Sigmoid colon (tissue), 7 donors: Measurements from ENCODE around the gene CATSPER4. TPM values are rescaled to one million over a fixed set of nuclear protein-coding genes. Genes with fewer than 3 reads are reported as not detected.
A peak's percentile ranks its signal among the peaks of the same experiment; 100 is the strongest.

Source experiments
- DNase-seq: peaks from one replicate; pipeline ENCODE4 v3.0.0-alpha.2; 2019
- H3K27ac ChIP-seq, 4 donors: fragments of 200-600 bp; sonication (generic); one replicate each; pipeline ENCODE4 v1.5.1; 2016 to 2019; ENCODE audit warnings: mild to moderate bottlenecking in 1 of 4
- H3K27me3 ChIP-seq, 3 donors: fragments of 200-600 bp; sonication (generic); one replicate each; pipeline ENCODE4 v1.5.1; 2019; ENCODE audit warnings: mild to moderate bottlenecking in 1 of 3
- H3K36me3 ChIP-seq, 4 donors: fragments of 200-600 bp; sonication (generic); one replicate each; pipeline ENCODE4 v1.5.1; 2016 to 2019
- H3K4me1 ChIP-seq, 4 donors: fragments of 200-600 bp; sonication (generic); one replicate each; pipeline ENCODE4 v1.5.1; 2017 to 2019
- H3K4me3 ChIP-seq, 4 donors: fragments of 200-600 bp; sonication (generic); one replicate each; pipeline ENCODE4 v1.5.1; 2017 to 2019; ENCODE audit warnings: mild to moderate bottlenecking in 2 of 4, moderate library complexity in 1 of 4
- H3K9me3 ChIP-seq, 4 donors: fragments of 200-600 bp in 3 of 4; sonication (generic) in 3 of 4; one replicate each; pipeline versions ENCODE4 v1.5.1 to v1.6.1; 2013 to 2019
- EP300 ChIP-seq, 4 donors: sonication (generic); formaldehyde crosslinking; IDR thresholded peaks; one replicate each; pipeline ENCODE4 v1.6.1; 2017; ENCODE audit warnings: antibody characterized with exemption in 4 of 4
- POLR2A ChIP-seq, 2 donors: fragments of 450-650 bp; IDR thresholded peaks; one replicate each; pipeline ENCODE4 v1.6.1; 2016; ENCODE audit warnings: antibody characterized with exemption in 2 of 2, mild to moderate bottlenecking in 2 of 2, moderate library complexity in 2 of 2
- POLR2AphosphoS5 ChIP-seq, 4 donors: sonication (generic); formaldehyde crosslinking; IDR thresholded peaks; one replicate each; pipeline ENCODE4 v1.6.1; 2017; ENCODE audit warnings: antibody characterized with exemption in 4 of 4
- WGBS, 2 donors: extraction: QIAGEN DNeasy Blood & Tissue Kit; methylation state at CpG; one replicate each; pipeline ENCODE4 v1.1.7; 2013; 5-methylcytosine and 5-hydroxymethylcytosine counted together
- intact Hi-C: fragments of 100-400 bp; cut with DNase I; formaldehyde crosslinking; loops from one replicate; pipeline ENCODE4 v1.15.1; 2023
- polyA plus RNA-seq, 3 donors: library from polyadenylated mRNA; stranded (reverse); fragments of 200-250 nt; gene quantifications; one replicate each; pipeline ENCODE4 v1.2.3, GENCODE V29; 2013
- total RNA-seq, 4 donors: library from RNA; depleted of rRNA; stranded (reverse); fragments of >200 nt; gene quantifications; one replicate each; pipeline ENCODE4 v1.1.0, GENCODE V29; 2016
- TF ChIP-seq, protein P1 (sequence below), 4 experiments: fragments of 450-650 bp in 3 of 4; fragments of 200-600 bp in 1 of 4; IDR thresholded peaks; one replicate each; pipeline ENCODE4 v1.5.1; 2016 to 2019; ENCODE audit warnings: antibody characterized with exemption in 4 of 4, mild to moderate bottlenecking in 3 of 4, moderate library complexity in 2 of 4
- donor health status: healthy with polysubstance abuse.
- donor health status: Bipolar disorder and iron deficiency.
- donor health status: healthy.

Gene CATSPER4
- total and polyA plus RNA-seq, 7 donors: 0.04 TPM; not detected in 6

DNA sequence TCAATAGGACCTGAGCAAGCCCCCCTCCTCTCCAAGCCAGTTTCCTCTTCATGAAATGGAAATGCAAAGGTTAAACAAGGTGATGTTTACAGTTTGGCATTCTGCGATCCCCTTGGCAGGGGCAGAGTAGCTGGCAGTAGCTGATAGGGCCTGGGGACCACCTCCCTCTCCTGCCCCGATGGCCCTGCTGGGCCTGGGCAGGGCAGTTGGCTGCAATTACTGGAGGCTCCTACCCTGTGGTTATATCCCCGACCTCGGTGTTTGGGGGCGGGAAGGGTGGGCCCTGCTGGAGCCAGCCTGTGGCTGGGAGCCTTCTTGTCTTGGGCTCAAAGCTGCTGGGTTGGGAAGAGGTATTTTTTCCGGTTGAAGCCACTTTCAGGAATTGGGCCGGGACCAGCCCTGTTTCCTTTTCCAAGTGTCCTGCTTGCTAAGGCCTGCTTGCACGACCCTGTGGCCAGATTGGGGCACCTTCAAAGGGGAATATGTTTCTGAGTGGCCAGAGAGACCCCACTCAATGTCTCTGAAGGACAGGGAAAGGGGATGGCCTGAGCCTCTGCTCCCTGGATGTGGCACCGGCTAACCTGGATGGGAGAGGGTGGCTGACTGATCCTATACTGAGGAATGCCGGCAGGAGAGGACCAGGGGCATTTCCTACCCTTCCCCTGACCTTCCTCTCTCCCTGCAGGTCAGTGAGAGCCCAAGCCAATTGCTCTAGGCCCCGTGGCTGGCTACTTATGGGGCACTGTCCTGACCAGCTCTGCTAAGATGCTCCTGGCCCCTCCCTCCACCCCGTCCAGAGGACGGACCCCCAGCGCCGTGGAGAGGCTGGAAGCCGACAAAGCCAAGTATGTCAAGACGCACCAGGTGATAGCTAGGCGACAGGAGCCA lies 29.6 kb upstream of the CATSPER4 start:
- DNase-seq: no peak
- Histone ChIP-seq H3K4me1 (peaks cover 0 to 28% (median 19%) of the 10 kb centered on the region in 4 donors), H3K27ac (peak overlapping the region in 3 of 4 donors; percentile 45 to 68 (median 55)), H3K36me3 (no peaks in the 10 kb centered on the region), H3K27me3 (peaks cover 7 to 24% (median 16%) of the 10 kb centered on the region in 3 donors), H3K9me3 (no peaks in the 10 kb centered on the region), H3K4me3 (peak overlapping the region; percentile 29 to 59 (median 54))
- TF ChIP-seq POLR2AphosphoS5 (IDR thresholded peaks at IDR 0.05) (no peak), POLR2A (IDR thresholded peaks at IDR 0.05) (no peak), EP300 (IDR thresholded peaks at IDR 0.05) (no peak)
- TF ChIP-seq, protein P1, sequence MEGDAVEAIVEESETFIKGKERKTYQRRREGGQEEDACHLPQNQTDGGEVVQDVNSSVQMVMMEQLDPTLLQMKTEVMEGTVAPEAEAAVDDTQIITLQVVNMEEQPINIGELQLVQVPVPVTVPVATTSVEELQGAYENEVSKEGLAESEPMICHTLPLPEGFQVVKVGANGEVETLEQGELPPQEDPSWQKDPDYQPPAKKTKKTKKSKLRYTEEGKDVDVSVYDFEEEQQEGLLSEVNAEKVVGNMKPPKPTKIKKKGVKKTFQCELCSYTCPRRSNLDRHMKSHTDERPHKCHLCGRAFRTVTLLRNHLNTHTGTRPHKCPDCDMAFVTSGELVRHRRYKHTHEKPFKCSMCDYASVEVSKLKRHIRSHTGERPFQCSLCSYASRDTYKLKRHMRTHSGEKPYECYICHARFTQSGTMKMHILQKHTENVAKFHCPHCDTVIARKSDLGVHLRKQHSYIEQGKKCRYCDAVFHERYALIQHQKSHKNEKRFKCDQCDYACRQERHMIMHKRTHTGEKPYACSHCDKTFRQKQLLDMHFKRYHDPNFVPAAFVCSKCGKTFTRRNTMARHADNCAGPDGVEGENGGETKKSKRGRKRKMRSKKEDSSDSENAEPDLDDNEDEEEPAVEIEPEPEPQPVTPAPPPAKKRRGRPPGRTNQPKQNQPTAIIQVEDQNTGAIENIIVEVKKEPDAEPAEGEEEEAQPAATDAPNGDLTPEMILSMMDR (IDR thresholded peaks at IDR 0.05): no peak
- WGBS, 2 donors: 54 to 65% methylated on average over 18 of the region's 18 CpGs
- intact Hi-C loops: loop anchor here (5.0 to 10.0 kb wide), 2 partner anchors 123 to 164 kb away; no protein-coding TSS in a partner anchor

DNA sequence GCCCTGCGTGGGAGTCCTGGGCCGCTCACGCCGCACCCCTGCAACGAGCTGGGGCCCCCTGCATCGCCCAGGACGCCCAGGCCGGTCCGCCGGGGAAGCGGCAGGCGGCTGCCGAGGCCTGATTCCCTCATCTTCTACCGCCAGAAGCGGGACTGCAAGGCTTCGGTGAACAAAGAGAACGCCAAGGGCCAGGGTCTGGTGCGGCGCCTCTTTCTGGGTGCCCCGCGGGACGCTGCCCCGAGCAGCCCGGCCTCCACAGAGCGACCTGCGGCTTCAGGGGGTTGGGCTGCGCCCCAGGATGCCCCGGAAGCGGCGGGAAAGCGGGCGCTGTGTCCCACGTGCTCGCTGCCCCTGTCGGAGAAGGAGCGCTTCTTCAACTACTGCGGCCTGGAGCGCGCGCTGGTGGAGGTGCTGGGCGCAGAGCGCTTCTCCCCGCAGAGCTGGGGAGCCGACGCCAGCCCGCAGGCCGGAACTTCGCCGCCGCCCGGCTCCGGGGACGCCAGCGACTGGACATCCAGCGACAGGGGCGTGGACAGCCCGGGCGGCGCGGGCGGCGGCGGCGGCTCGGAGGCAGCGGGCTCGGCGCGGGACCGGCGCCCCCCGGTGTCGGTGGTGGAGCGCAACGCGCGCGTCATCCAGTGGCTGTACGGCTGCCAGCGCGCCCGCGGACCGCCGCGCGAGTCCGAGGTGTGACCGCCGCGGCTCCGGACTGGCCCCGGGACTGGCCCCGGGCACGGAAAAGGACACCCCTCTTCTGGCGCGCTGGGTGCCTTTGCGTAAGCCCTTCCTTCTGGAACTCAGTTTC lies 28.8 kb upstream of the CATSPER4 start:
- H3K36me3 ChIP-seq: no peaks in the 10 kb centered on the region
- peak overlapping the region; percentile 29 to 59 (median 54) for H3K4me3 ChIP-seq
- peaks cover 4 to 16% (median 10%) of the 10 kb centered on the region in 3 donors for H3K27me3 ChIP-seq
- TF ChIP-seq, protein P1 (IDR thresholded peaks at IDR 0.05): no peak
- no peak for TF ChIP-seq POLR2A (IDR thresholded peaks at IDR 0.05)
- no peak for TF ChIP-seq EP300 (IDR thresholded peaks at IDR 0.05)
- TF ChIP-seq POLR2AphosphoS5 (IDR thresholded peaks at IDR 0.05): no peak
- no peaks in the 10 kb centered on the region for H3K9me3 ChIP-seq
- H3K4me1 ChIP-seq: peaks cover 0 to 28% (median 19%) of the 10 kb centered on the region in 4 donors
- 2% methylated on average over 98 of the region's 98 CpGs for WGBS, 2 donors
- H3K27ac ChIP-seq: peak overlapping the region; percentile 34 to 68 (median 50)
- DNase-seq: no peak
- intact Hi-C loops: loop anchor here (5.0 to 10.0 kb wide), 2 partner anchors 124 to 163 kb away; no protein-coding TSS in a partner anchor

DNA sequence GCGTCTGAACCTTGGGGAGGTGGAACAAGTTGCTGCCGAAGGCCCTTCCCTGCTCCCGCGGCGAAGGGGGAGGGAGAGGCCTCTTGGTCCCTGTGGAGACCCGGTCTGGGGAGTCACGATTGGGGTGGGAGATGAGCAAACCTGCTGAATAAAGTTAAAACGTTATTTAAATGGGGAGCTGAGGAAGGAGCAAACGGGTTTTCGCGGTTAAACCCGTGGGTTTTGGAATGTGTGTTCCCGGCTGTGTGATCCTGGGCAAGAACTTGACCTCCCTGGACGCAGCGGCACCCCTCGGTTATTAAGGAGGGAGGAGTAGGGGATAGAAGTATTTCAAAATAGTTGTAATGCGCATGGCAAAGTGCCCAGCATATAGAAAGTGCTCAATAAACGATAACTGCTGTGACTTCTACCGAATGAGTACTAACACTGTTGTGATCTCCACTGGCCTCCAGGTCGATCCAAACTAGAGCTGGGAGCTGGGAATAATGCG lies 28.1 kb upstream of the CATSPER4 start:
- no peak for DNase-seq
- Histone ChIP-seq H3K36me3 (no peaks in the 10 kb centered on the region), H3K27ac (peak overlapping the region; percentile 34 to 68 (median 50)), H3K9me3 (no peaks in the 10 kb centered on the region), H3K4me1 (peaks cover 0 to 28% (median 19%) of the 10 kb centered on the region in 4 donors), H3K4me3 (peak overlapping the region; percentile 21 to 59 (median 54)), H3K27me3 (peaks cover 0 to 9% (median 5%) of the 10 kb centered on the region in 3 donors)
- TF ChIP-seq POLR2A (IDR thresholded peaks at IDR 0.05): no peak
- TF ChIP-seq, protein P1 (IDR thresholded peaks at IDR 0.05): no peak
- TF ChIP-seq POLR2AphosphoS5 (IDR thresholded peaks at IDR 0.05): no peak
- no peak for TF ChIP-seq EP300 (IDR thresholded peaks at IDR 0.05)
- intact Hi-C loops: loop anchor here (5.0 to 10.0 kb wide), 2 partner anchors 125 to 163 kb away; no protein-coding TSS in a partner anchor
- 17 to 27% methylated on average over 21 of the region's 21 CpGs for WGBS, 2 donors

DNA sequence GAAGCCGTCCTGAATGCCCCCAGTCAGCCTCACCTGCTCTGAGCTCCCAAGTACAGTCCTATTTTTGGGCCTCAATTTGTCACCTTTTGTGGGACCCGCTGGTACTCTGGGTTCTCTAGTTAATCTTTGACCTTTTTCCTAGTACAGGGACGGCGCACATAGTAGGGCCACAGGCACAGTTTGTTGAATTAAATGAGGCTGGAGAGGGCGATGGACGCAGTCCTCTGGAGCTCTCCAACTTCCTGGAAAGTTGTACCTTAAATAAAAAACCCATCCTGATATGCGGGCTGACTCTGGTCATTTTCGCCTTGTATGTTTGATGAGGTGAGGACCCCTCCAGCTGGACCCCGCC lies 26.7 kb upstream of the CATSPER4 start:
- peaks cover 0 to 28% (median 19%) of the 10 kb centered on the region in 4 donors for H3K4me1 ChIP-seq
- no peaks in the 10 kb centered on the region for H3K36me3 ChIP-seq
- 29 to 50% methylated on average over 9 of the region's 9 CpGs for WGBS, 2 donors
- no peaks in the 10 kb centered on the region for H3K27me3 ChIP-seq
- no peaks in the 10 kb centered on the region for H3K9me3 ChIP-seq
- H3K27ac ChIP-seq: peak overlapping the region in 2 of 4 donors; percentile 33 to 68
- DNase-seq: no peak
- intact Hi-C loops: loop anchor here (1.0 to 10.0 kb wide), 3 partner anchors 58 to 161 kb away; no protein-coding TSS in a partner anchor
- TF ChIP-seq POLR2AphosphoS5 (IDR thresholded peaks at IDR 0.05): no peak
- no peak for TF ChIP-seq POLR2A (IDR thresholded peaks at IDR 0.05)
- TF ChIP-seq EP300 (IDR thresholded peaks at IDR 0.05): no peak
- TF ChIP-seq, protein P1 (IDR thresholded peaks at IDR 0.05): no peak
- peak overlapping the region in 3 of 4 donors; percentile 46 to 51 (median 50) for H3K4me3 ChIP-seq
